Activated naive CD4-positive, alpha-beta T cell treated with anti-CD3 and anti-CD28 coated beads, Interleukin-2, amount 10 ng/mL, durations not matched to agents 5 hours and 36 hours (primary cell): Measurements from ENCODE around the gene COPA. TPM values are rescaled to one million over a fixed set of nuclear protein-coding genes. Genes with fewer than 3 reads are reported as not detected.

Source experiments
- total RNA-seq, 2 experiments: library from RNA; stranded (reverse); gene quantifications; one replicate each; pipeline ENCODE4 v1.2.3, GENCODE V29; 2021

Gene COPA
- total RNA-seq: 100 to 1,000 TPM; 127 to 131 TPM

DNA sequence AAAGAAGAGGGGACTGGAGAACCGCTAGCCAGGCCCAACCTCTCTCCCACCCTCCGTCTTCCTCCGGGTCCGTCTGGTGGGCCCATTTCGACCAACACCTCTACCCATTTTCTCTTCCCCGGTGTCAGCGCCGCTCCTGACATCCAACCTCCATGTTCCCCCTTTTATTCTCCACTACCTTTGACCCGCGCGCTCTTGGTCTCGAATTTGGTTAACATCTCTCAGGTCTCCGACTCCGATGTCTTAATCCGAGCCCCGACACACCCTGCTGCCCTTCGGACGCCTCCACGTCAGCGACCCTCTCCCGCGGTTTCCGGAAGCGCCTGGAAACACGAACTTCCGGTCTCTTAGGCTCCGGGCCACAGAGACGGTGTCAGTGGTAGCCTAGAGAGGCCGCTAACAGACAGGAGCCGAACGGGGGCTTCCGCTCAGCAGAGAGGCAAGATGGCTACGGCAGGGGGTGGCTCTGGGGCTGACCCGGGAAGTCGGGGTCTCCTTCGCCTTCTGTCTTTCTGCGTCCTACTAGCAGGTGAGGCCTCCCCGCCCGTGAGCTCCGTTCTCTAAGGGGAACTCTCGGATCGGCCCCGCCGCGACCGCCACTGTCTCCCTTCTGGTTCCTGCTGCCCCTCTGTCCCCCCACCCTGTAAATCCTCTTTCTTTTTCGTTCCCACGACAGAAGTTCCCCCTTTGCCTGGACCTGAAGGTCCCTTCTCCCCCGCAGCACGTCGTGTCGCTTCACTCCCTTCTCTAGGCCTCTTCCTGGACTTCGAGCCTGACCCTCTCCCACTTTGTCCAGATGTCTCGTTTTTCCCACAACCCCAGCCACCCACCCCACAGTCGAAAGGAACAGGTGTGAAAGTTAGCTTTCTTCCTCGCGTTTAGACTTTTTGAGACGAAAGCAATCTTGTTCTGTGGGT lies at the start of gene COPA, which contains the start of gene NCSTN:
Gene COPA (minus strand): TSS at position 298 of the 917 bp plus-strand sequence. CDS start 80 bp downstream, at position 218.
Gene NCSTN (plus strand): TSS at position 431 of the 917 bp plus-strand sequence. CDS start 14 bp downstream, at position 445.

GRCh38 chr1:160366731-160367515 lies 23.9 kb upstream of the COPA start, which contains the start of gene NHLH1:
Gene NHLH1, plus strand, starts transcription at chr1:160367071. Its CDS starts 3,661 bp downstream, at chr1:160370732.

GRCh38 chr1:160284782-160285344 lies 58.2 kb downstream of the COPA start, which contains the start of gene PEX19:
Gene PEX19, minus strand, starts transcription at chr1:160285133. Its CDS starts 9 bp downstream, at chr1:160285124.

DNA sequence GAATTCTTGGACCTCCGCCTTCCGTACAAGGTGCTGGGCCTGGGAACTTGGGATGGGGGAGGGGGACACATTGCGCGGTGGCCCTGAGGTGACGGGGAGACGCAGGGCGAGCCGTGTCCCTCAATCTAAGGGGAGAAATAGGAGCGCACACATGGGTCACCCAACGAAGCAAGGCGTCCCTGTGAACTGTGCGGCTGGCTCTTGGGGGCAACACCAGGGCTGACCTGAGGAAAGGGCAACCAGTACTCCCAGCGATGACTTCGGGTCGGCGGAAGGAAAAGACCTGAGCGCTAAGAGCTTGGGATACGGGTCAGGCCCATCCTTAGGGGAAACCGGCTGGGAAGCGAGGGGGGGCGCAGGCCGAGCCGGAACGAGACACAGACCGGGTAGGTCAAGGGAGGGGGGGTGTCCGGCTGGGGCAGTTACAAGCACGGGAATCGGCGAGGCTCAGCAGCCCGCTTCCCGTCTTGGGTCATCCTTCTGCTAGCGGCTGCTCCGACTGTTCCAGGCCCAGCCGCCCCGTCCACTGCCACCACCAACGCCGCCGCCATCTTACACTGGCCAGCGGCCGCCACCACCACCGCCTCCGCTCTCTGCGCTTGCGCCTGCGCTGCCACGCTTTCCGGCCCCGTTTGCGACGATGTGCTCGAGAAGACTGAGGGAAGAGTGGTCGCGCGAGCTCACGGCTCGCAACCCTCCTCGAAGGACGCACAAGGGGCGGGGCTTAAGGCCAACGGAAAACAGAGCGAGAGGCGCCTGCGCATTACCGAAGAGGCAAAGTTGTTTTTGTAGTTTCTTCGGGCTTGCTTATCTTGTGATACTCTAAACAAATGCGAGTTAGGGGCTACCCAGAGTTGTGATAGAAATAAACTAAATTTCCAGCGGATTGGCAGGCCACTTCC lies 80.9 kb downstream of the COPA start, which contains the start of gene DCAF8:
Gene DCAF8 (minus strand): TSS at position 657 of the 902 bp plus-strand sequence. CDS start 18,541 bp downstream, outside the sequence.

Other genes with a start within 250 kb of the COPA start
- gene IGSF8, start 244.6 kb downstream of the COPA start, total RNA-seq: 10 to 100 TPM; 38.4 to 39.5 TPM
- not detected for gene ATP1A2, start 227.5 kb downstream of the COPA start, total RNA-seq
- gene ATP1A4, start 191.6 kb downstream of the COPA start, total RNA-seq: not detected
- gene CASQ1, start 152.7 kb downstream of the COPA start, total RNA-seq: under 1 TPM in 1 of 2 experiments, not detected in 1; 0.35 TPM
- gene PEA15, start 137.9 kb downstream of the COPA start, total RNA-seq: 10 to 100 TPM; 30.9 to 33.6 TPM
- 100 to 1,000 TPM; 113 to 118 TPM for gene DCAF8, start 80.7 kb downstream of the COPA start, total RNA-seq
- 10 to 100 TPM; 46.1 to 51.2 TPM for gene PEX19, start 58.1 kb downstream of the COPA start, total RNA-seq
- gene NCSTN, start 133 bp upstream of the COPA start, total RNA-seq: 10 to 100 TPM; 66.9 to 69.6 TPM
- under 1 TPM; 0.18 to 0.29 TPM for gene NHLH1, start 23.8 kb upstream of the COPA start, total RNA-seq
- not detected for gene VANGL2, start 57.3 kb upstream of the COPA start, total RNA-seq
- gene SLAMF6, start 180.0 kb upstream of the COPA start, total RNA-seq: 10 to 100 TPM; 23.8 to 24.3 TPM
- 1 to 10 TPM; 5.4 to 6.3 TPM for gene CD84, start 236.2 kb upstream of the COPA start, total RNA-seq